SK-N-MC (cell line): Measurements from ENCODE around the gene RASSF3.

Source experiments
- EZH2 ChIP-seq: fragments of 200-600 bp; sonication (generic); IDR thresholded peaks from one replicate; pipeline ENCODE4 v1.6.1; 2017; ENCODE audit warnings: antibody characterized with exemption
- FOXP2 ChIP-seq: optimal IDR thresholded peaks from 2 replicates; pipeline ENCODE3; 2011; ENCODE audit warnings: mild to moderate bottlenecking, moderate library complexity; ENCODE audit not compliant: insufficient read depth; ENCODE audit errors: extremely low read length, control extremely low read depth
- POLR2AphosphoS5 ChIP-seq: IDR thresholded peaks from 2 replicates; pipeline ENCODE4 v1.6.1; 2012; ENCODE audit warnings: mild to moderate bottlenecking, low read depth, low read length, borderline replicate concordance

GRCh38 chr12:64716839-64717455 is 106.7 kb downstream of the RASSF3 start:
- TF ChIP-seq POLR2AphosphoS5 (no peak), EZH2 (no peak), FOXP2 (no peak)
